Right lobe of liver (tissue), 4 donors: ENCODE measurements around the gene IRF2.

Experiments
- CTCF ChIP-seq, 4 donors: fragments of 200-600 bp in 3 of 4; fragments of 450-650 bp in 1 of 4; IDR thresholded peaks; one replicate each; pipeline versions ENCODE4 v1.5.1 to v1.8.0; 2016 to 2022; ENCODE audit warnings: antibody characterized with exemption in 4 of 4, mild to moderate bottlenecking in 2 of 4
- POLR2A ChIP-seq: fragments of 450-650 bp; IDR thresholded peaks from one replicate; pipeline ENCODE4 v1.6.1; 2017; ENCODE audit warnings: antibody characterized with exemption, mild to moderate bottlenecking
- donor health status: DM: no; HTN: no; CAD: no.
- donor health status: DM: no; HTN: no; CAD: no.
- donor health status: DM: no; HTN: yes; CAD: no.

- TF ChIP-seq CTCF (IDR thresholded peaks at IDR 0.05) (no peak), POLR2A (no peak)
Measured at GRCh38 chr4:184413261-184414046, 60.9 kb downstream of the IRF2 start.
